ENCODE data around the gene KCNJ6. TPM values are rescaled to one million over a fixed set of nuclear protein-coding genes. Genes with fewer than 3 reads are reported as not detected.
"Not testable (repeated sequence)": the region's sequence is repeated elsewhere in the genome, so short reads cannot be mapped to it uniquely, and the experiment has no call there.

Gene KCNJ6
- total and polyA plus RNA-seq, 8 donors = under 0.01 to 1.3 (median 0.29) TPM; not detected in 3

GRCh38 chr21:37921091-37921490, 4.8 kb upstream of the KCNJ6 start:
- WGBS, 5 donors = 56 to 78% (median 60%) methylated on average over 3 of the region's 3 CpGs
- Histone ChIP-seq H3K36me3 (no peaks in the 10 kb centered on the region), H3K9me3 (no peaks in the 10 kb centered on the region), H3K4me3 (no peak overlapping the region), H3K27ac (no peak overlapping the region), H3K4me1 (peaks cover 4 to 8% (median 7%) of the 10 kb centered on the region in 4 donors), H3K27me3 (peaks cover 0 to 52% (median 11%) of the 10 kb centered on the region in 3 donors)
- no peak for DNase-seq
- intact Hi-C loops (cut with DNase I; ENCODE audit: low total_unique reads) = no loop called here
- no peak for TF ChIP-seq CTCF (IDR thresholded peaks at IDR 0.05)
- no peak for TF ChIP-seq POLR2A (IDR thresholded peaks at IDR 0.05)
- no peak for TF ChIP-seq EP300 (IDR thresholded peaks at IDR 0.05)
- no peak for TF ChIP-seq POLR2AphosphoS5 (IDR thresholded peaks at IDR 0.05)

GRCh38 chr21:37920302-37920701, 4.0 kb upstream of the KCNJ6 start:
- H3K27me3 ChIP-seq = peaks cover 3 to 60% (median 19%) of the 10 kb centered on the region in 3 donors
- H3K27ac ChIP-seq; intact Hi-C loops (cut with DNase I; ENCODE audit: low total_unique reads); H3K4me3 ChIP-seq; H3K36me3 ChIP-seq; H3K9me3 ChIP-seq; DNase-seq: not testable (repeated sequence)
- 46 to 63% (median 52%) methylated on average over 8 of the region's 8 CpGs for WGBS, 5 donors
- H3K4me1 ChIP-seq = peaks cover 10 to 15% (median 13%) of the 10 kb centered on the region in 4 donors

GRCh38 chr21:37917612-37918011, 1.4 kb upstream of the KCNJ6 start:
- WGBS, 5 donors = 39 to 53% (median 50%) methylated on average over 4 of the region's 4 CpGs
- intact Hi-C loops (cut with DNase I; ENCODE audit: low total_unique reads) = no loop called here

GRCh38 chr21:37915941-37916309, 332 bp downstream of the KCNJ6 start:
- Histone ChIP-seq H3K36me3 (no peaks in the 10 kb centered on the region), H3K27me3 (peaks cover 3 to 90% (median 41%) of the 10 kb centered on the region in 3 donors), H3K4me1 (peaks cover 10 to 25% (median 17%) of the 10 kb centered on the region in 4 donors), H3K27ac (no peak overlapping the region), H3K9me3 (no peaks in the 10 kb centered on the region), H3K4me3 (peak overlapping the region; percentile 22 to 40 (median 28))
- intact Hi-C loops (cut with DNase I; ENCODE audit: low total_unique reads) = no loop called here
- DNase-seq = peak in 1 of 2 donors; percentile 41
- TF ChIP-seq CTCF (IDR thresholded peaks at IDR 0.05) (no peak), POLR2AphosphoS5 (IDR thresholded peaks at IDR 0.05) (no peak), EP300 (IDR thresholded peaks at IDR 0.05) (no peak), POLR2A (IDR thresholded peaks at IDR 0.05) (no peak)
- WGBS, 5 donors = 1 to 4% (median 3%) methylated on average over 26 of the region's 26 CpGs

More at GRCh38 chr21:37917612-37918011, 1.4 kb upstream of the KCNJ6 start:
- peaks cover 3 to 87% (median 41%) of the 10 kb centered on the region in 3 donors for H3K27me3 ChIP-seq
- peaks cover 10 to 25% (median 17%) of the 10 kb centered on the region in 4 donors for H3K4me1 ChIP-seq
- no peaks in the 10 kb centered on the region for H3K9me3 ChIP-seq
- H3K4me3 ChIP-seq = no peak overlapping the region
- DNase-seq = no peak
- TF ChIP-seq POLR2A (IDR thresholded peaks at IDR 0.05) (no peak), EP300 (IDR thresholded peaks at IDR 0.05) (no peak), CTCF (IDR thresholded peaks at IDR 0.05) (no peak), POLR2AphosphoS5 (IDR thresholded peaks at IDR 0.05) (no peak)
- no peak overlapping the region for H3K27ac ChIP-seq
- no peaks in the 10 kb centered on the region for H3K36me3 ChIP-seq

GRCh38 chr21:37915497-37915911, 753 bp downstream of the KCNJ6 start:
- WGBS, 5 donors = 3 to 8% (median 5%) methylated on average over 26 to 28 of the region's 28 CpGs
- TF ChIP-seq POLR2AphosphoS5 (IDR thresholded peaks at IDR 0.05) = no peak
- no peak for TF ChIP-seq EP300 (IDR thresholded peaks at IDR 0.05)
- TF ChIP-seq POLR2A (IDR thresholded peaks at IDR 0.05) = no peak
- no peak for TF ChIP-seq CTCF (IDR thresholded peaks at IDR 0.05)
- Histone ChIP-seq H3K27me3 (peaks cover 3 to 90% (median 41%) of the 10 kb centered on the region in 3 donors), H3K4me1 (peaks cover 10 to 25% (median 17%) of the 10 kb centered on the region in 4 donors), H3K27ac (no peak overlapping the region), H3K4me3 (peak overlapping the region in 3 of 4 donors; percentile 26 to 40 (median 29)), H3K36me3 (no peaks in the 10 kb centered on the region), H3K9me3 (no peaks in the 10 kb centered on the region)
- intact Hi-C loops (cut with DNase I; ENCODE audit: low total_unique reads) = no loop called here
- peak in 1 of 2 donors; percentile 24 for DNase-seq
